H9 (cell line): ENCODE measurements around the gene COL23A1. TPM values are rescaled to one million over a fixed set of nuclear protein-coding genes. Genes with fewer than 3 reads are reported as not detected.

Source experiments
- DNase-seq: peaks from one replicate; pipeline ENCODE4 v3.0.0-alpha.2; 2017
- H2AFZ ChIP-seq: one replicate; pipeline ENCODE4 v1.6.1; 2013; ENCODE audit warnings: mild to moderate bottlenecking, low read length, control low read depth, moderate library complexity
- H2AK5ac ChIP-seq: 2 replicates; pipeline ENCODE4 v1.6.1; 2013; ENCODE audit warnings: low read length, control low read depth, mixed read lengths; ENCODE audit not compliant: insufficient read length
- H2BK120ac ChIP-seq: one replicate; pipeline ENCODE4 v1.6.1; 2013; ENCODE audit warnings: low read depth, mild to moderate bottlenecking, low read length, control low read depth, inconsistent platforms; ENCODE audit not compliant: poor library complexity, severe bottlenecking
- H2BK12ac ChIP-seq: 2 replicates; pipeline ENCODE4 v1.6.1; 2013; ENCODE audit warnings: low read length, control low read depth, mixed read lengths, low read depth; ENCODE audit not compliant: insufficient read length
- H2BK15ac ChIP-seq: 2 replicates; pipeline ENCODE4 v1.6.1; 2013; ENCODE audit warnings: low read depth, low read length, control low read depth
- H2BK20ac ChIP-seq: one replicate; pipeline ENCODE4 v1.6.1; 2013; ENCODE audit warnings: low read depth, mild to moderate bottlenecking, low read length, control low read depth, inconsistent platforms; ENCODE audit not compliant: poor library complexity, severe bottlenecking
- H2BK5ac ChIP-seq: 2 replicates; pipeline ENCODE4 v1.6.1; 2013; ENCODE audit warnings: low read length, control low read depth, mixed read lengths; ENCODE audit not compliant: insufficient read length
- H3K14ac ChIP-seq: 2 replicates; pipeline ENCODE4 v1.6.1; 2013; ENCODE audit warnings: low read length, control low read depth; ENCODE audit not compliant: insufficient read depth
- H3K18ac ChIP-seq: 2 replicates; pipeline ENCODE4 v1.6.1; 2013; ENCODE audit warnings: low read depth, mild to moderate bottlenecking, mixed read lengths, low read length, control low read depth; ENCODE audit not compliant: insufficient read length
- H3K23ac ChIP-seq: 2 replicates; pipeline ENCODE4 v1.6.1; 2013; ENCODE audit warnings: low read length, control low read depth, mixed read lengths, low read depth; ENCODE audit not compliant: insufficient read length
- H3K23me2 ChIP-seq: 2 replicates; pipeline ENCODE4 v1.6.1; 2013; ENCODE audit warnings: low read depth, mild to moderate bottlenecking, mixed read lengths, low read length, control low read depth; ENCODE audit not compliant: insufficient read length, poor library complexity, severe bottlenecking
- H3K27ac ChIP-seq: 2 replicates; pipeline ENCODE4 v1.5.1; 2013; ENCODE audit warnings: low read length, control low read depth, mixed read lengths, low read depth; ENCODE audit not compliant: insufficient read length
- H3K27me3 ChIP-seq: 2 replicates; pipeline ENCODE4 v1.6.1; 2013; ENCODE audit warnings: low read length, control low read depth, inconsistent platforms; ENCODE audit not compliant: insufficient read depth
- H3K4ac ChIP-seq: 2 replicates; pipeline ENCODE4 v1.6.1; 2013; ENCODE audit warnings: low read depth, mild to moderate bottlenecking, control low read depth, inconsistent platforms, low read length, moderate library complexity
- H3K4me1 ChIP-seq: 2 replicates; pipeline ENCODE4 v1.6.1; 2013; ENCODE audit warnings: low read length, control low read depth, inconsistent platforms; ENCODE audit not compliant: insufficient read depth
- H3K4me2 ChIP-seq: 2 replicates; pipeline ENCODE4 v1.6.1; 2013; ENCODE audit warnings: low read length, control low read depth, mixed read lengths; ENCODE audit not compliant: insufficient read length, insufficient read depth
- H3K56ac ChIP-seq: 2 replicates; pipeline ENCODE4 v1.6.1; 2013; ENCODE audit warnings: low read depth, mild to moderate bottlenecking, mixed read lengths, low read length, control low read depth; ENCODE audit not compliant: insufficient read length
- H3K79me1 ChIP-seq: 2 replicates; pipeline ENCODE4 v1.6.1; 2013; ENCODE audit warnings: low read depth, mild to moderate bottlenecking, moderate library complexity, low read length, control low read depth, inconsistent platforms; ENCODE audit not compliant: insufficient read depth, poor library complexity, severe bottlenecking
- H3K79me2 ChIP-seq: 2 replicates; pipeline ENCODE4 v1.6.1; 2013; ENCODE audit warnings: low read length, control low read depth, inconsistent platforms; ENCODE audit not compliant: insufficient read depth
- H3K9ac ChIP-seq: 2 replicates; pipeline ENCODE4 v1.6.1; 2013; ENCODE audit warnings: low read length, control low read depth, mixed read lengths; ENCODE audit not compliant: insufficient read length; ENCODE audit errors: extremely low read depth
- H3K9me3 ChIP-seq: one replicate; pipeline ENCODE4 v1.6.1; 2013; ENCODE audit warnings: low read depth, low read length, inconsistent platforms; ENCODE audit not compliant: control insufficient read depth
- H3T11ph ChIP-seq: one replicate; pipeline ENCODE4 v1.6.1; 2013; ENCODE audit warnings: mild to moderate bottlenecking, low read length, control low read depth, inconsistent platforms
- H4K20me1 ChIP-seq: one replicate; pipeline ENCODE4 v1.6.1; 2013; ENCODE audit not compliant: control insufficient read depth, insufficient read length, insufficient read depth
- H4K5ac ChIP-seq: 2 replicates; pipeline ENCODE4 v1.6.1; 2013; ENCODE audit warnings: low read depth, mild to moderate bottlenecking, mixed read lengths, low read length, control low read depth; ENCODE audit not compliant: insufficient read length
- H4K8ac ChIP-seq: replicated peaks from 2 replicates; pipeline ENCODE4 v1.6.1; 2013; ENCODE audit warnings: low read length, control low read depth, mixed read lengths, low read depth; ENCODE audit not compliant: insufficient read length
- H4K91ac ChIP-seq: 2 replicates; pipeline ENCODE4 v1.6.1; 2013; ENCODE audit warnings: low read depth, mild to moderate bottlenecking, moderate library complexity, mixed read lengths, low read length, control low read depth; ENCODE audit not compliant: insufficient read length
- H3K27ac Mint-ChIP-seq, 3 experiments: 2 replicates in 2 of 3; 3 replicates in 1 of 3; pipeline ENCODE4 v1.8.0; 2020 to 2021; ENCODE audit warnings: mixed read lengths in 3 of 3, mild to moderate bottlenecking in 1 of 3, moderate library complexity in 1 of 3
- H3K27me3 Mint-ChIP-seq: 2 replicates; pipeline ENCODE4 v1.8.0; 2021; ENCODE audit warnings: low read depth, mild to moderate bottlenecking, moderate library complexity, mixed read lengths
- H3K36me3 Mint-ChIP-seq, 3 experiments: 2 replicates in 2 of 3; 3 replicates in 1 of 3; pipeline ENCODE4 v1.8.0; 2020 to 2021; ENCODE audit warnings: low read depth in 3 of 3, mixed read lengths in 3 of 3; ENCODE audit not compliant: insufficient read depth in 1 of 3
- H3K4me1 Mint-ChIP-seq, 2 experiments: 2 replicates each; pipeline ENCODE4 v1.8.0; 2020; ENCODE audit warnings: mixed read lengths in 2 of 2
- H3K4me3 Mint-ChIP-seq, 2 experiments: 2 replicates in 1 of 2; 3 replicates in 1 of 2; pipeline ENCODE4 v1.8.0; 2020 to 2021; ENCODE audit warnings: mild to moderate bottlenecking in 2 of 2, mixed read lengths in 2 of 2, moderate library complexity in 1 of 2
- H3K9me3 Mint-ChIP-seq, 2 experiments: 2 replicates in 1 of 2; 3 replicates in 1 of 2; pipeline ENCODE4 v1.8.0; 2020; ENCODE audit warnings: mild to moderate bottlenecking in 2 of 2, mixed read lengths in 2 of 2, moderate library complexity in 1 of 2
- CTCF ChIP-seq: fragments of 200-600 bp; sonication (generic); conservative IDR thresholded peaks from 3 replicates; pipeline ENCODE4 v1.8.0; 2021; ENCODE audit warnings: antibody characterized with exemption, mild to moderate bottlenecking
- WGBS: extraction: QIAGEN DNeasy Blood & Tissue Kit; methylation state at CpG from one replicate; pipeline ENCODE4 v1.1.7; 2013; ENCODE audit warnings: missing lambda C conversion rate, low lambda C conversion rate, mixed read lengths; ENCODE audit not compliant: insufficient read length; ENCODE audit errors: extremely low coverage; 5-methylcytosine and 5-hydroxymethylcytosine counted together
- total RNA-seq: library from RNA; stranded (reverse); gene quantifications from 2 replicates; pipeline ENCODE4 v1.2.1, GENCODE V29; 2021

The COL23A1 gene
- total RNA-seq, 1 experiment from 2014 or later = 2.6 TPM

- Histone ChIP-seq H3K79me2 (peaks cover 3% of the 10 kb centered on the region; the same call in 1 of the 2 replicates), H3K9me3 (no peaks in the 10 kb centered on the region), H2BK12ac (no peak overlapping the region), H4K91ac (no peak overlapping the region), H3K56ac (no peak overlapping the region), H3K4ac (no peak overlapping the region), H4K8ac (no peak overlapping the region), H3K79me1 (no peaks in the 10 kb centered on the region), H2BK120ac (no peak overlapping the region), H3K27me3 (no peaks in the 10 kb centered on the region), H3K9ac (no peak overlapping the region), H2AFZ (no peak overlapping the region), H2AK5ac (no peak overlapping the region), H3K14ac (no peak overlapping the region), H2BK20ac (no peak overlapping the region), H2BK5ac (no peak overlapping the region), H4K5ac (no peak overlapping the region), H3K27ac (no peak overlapping the region), H2BK15ac (no peak overlapping the region), H3K23ac (no peak overlapping the region), H3K4me2 (no peak overlapping the region), H3K23me2 (no peaks in the 10 kb centered on the region), H3K4me1 (no peaks in the 10 kb centered on the region; the same call in 1 of the 2 replicates), H4K20me1 (no peaks in the 10 kb centered on the region), H3T11ph (no peak overlapping the region), H3K18ac (no peak overlapping the region)
- Mint-ChIP-seq H3K27me3 (no peaks in the 10 kb centered on the region), H3K4me3 (no peak overlapping the region), H3K36me3 (no peaks in the 10 kb centered on the region), H3K9me3 (no peaks in the 10 kb centered on the region), H3K4me1 (peaks cover 32 to 34% of the 10 kb centered on the region in 2 experiments), H3K27ac (peak overlapping the region in 1 of 3 experiments; percentile 66; a peak in 1 of 7 replicates)
- WGBS = no CpG with 5 or more reads among the region's 9 CpGs
- no peak for TF ChIP-seq CTCF
- no peak for DNase-seq
These were observed 43.5 kb downstream of the COL23A1 start for GRCh38 chr5:178546675-178547033.
